HepG2 (cell line): Measurements from ENCODE around the gene ZMIZ1. TPM values are rescaled to one million over a fixed set of nuclear protein-coding genes. Genes with fewer than 3 reads are reported as not detected.

ENCODE experiments used
- ATAC-seq: fragments of 200-7000 bp; cut with Tn5 transposase; 3 replicates; pipeline ENCODE4 v1.9.1; 2020; ENCODE audit warnings: mild to moderate bottlenecking, moderate library complexity
- BruUV-seq: library from RNA; stranded (reverse); fragments of 400-500 nt; replicated peaks from 2 replicates; lab custom pipeline; 2021; lab: Mats Ljungman, UMichigan
- CTCF ChIA-PET: fragments of 300-600 bp; formaldehyde crosslinking; extraction: SDS; loops from one replicate; lab custom pipeline; 2021; ENCODE audit warnings: low total read pairs, inconsistent platforms, low intra/inter-chr PET ratio; lab: Yijun Ruan, JAX
- POLR2A ChIA-PET: fragments of 350-600 bp; sonication (Branson Sonifier 250); formaldehyde crosslinking; loops from one replicate; lab custom pipeline; 2020; ENCODE audit warnings: antibody characterized with exemption, inconsistent platforms; lab: Yijun Ruan, JAX
- DNase-seq: peaks from one replicate; pipeline ENCODE4 v3.0.0-alpha.2; 2015; ENCODE audit warnings: low spot score
- FAIRE-seq: peaks from 3 replicates; lab custom pipeline; 2011; peaks lifted over from hg19 to GRCh38; lab: Jason Lieb, UNC
- H2AFZ ChIP-seq: one replicate; pipeline ENCODE4 v1.6.1; 2011; ENCODE audit warnings: low read length, inconsistent platforms
- H3K27ac ChIP-seq: fragments of 300-600 bp; 3 replicates; pipeline ENCODE4 v1.8.0; 2011; ENCODE audit warnings: mixed run types, mild to moderate bottlenecking, mixed read lengths, low read length, inconsistent platforms; ENCODE audit not compliant: insufficient read depth; ENCODE audit errors: extremely low read length
- H3K27me3 ChIP-seq, 2 experiments: fragments of 200-600 bp in 1 of 2; 2 replicates in 1 of 2; 3 replicates in 1 of 2; pipeline versions ENCODE4 v1.6.0 to v1.8.0; 2011; ENCODE audit warnings: low read length in 2 of 2, mild to moderate bottlenecking in 2 of 2, moderate library complexity in 2 of 2, inconsistent platforms in 1 of 2; ENCODE audit not compliant: insufficient read depth in 2 of 2, control insufficient read depth in 1 of 2
- H3K36me3 ChIP-seq, 2 experiments: fragments of 200-600 bp in 1 of 2; replicated peaks in 1 of 2; 2 replicates in 1 of 2; 3 replicates in 1 of 2; pipeline versions ENCODE4 v1.5.1 to v1.8.0; 2011; ENCODE audit warnings: low read length in 2 of 2, inconsistent platforms in 1 of 2; ENCODE audit not compliant: insufficient read depth in 2 of 2, control insufficient read depth in 1 of 2
- H3K4me1 ChIP-seq: 2 replicates; pipeline ENCODE4 v1.5.1; 2012; ENCODE audit warnings: low read length, inconsistent platforms; ENCODE audit not compliant: insufficient read depth
- H3K4me2 ChIP-seq: 2 replicates; pipeline ENCODE4 v1.6.0; 2011; ENCODE audit warnings: low read depth, low read length, inconsistent platforms
- H3K4me3 ChIP-seq, 3 experiments: fragments of 200-600 bp in 1 of 3; sonication (generic), shearing (Covaris generic) in 1 of 3; replicated peaks in 1 of 3; 2 replicates each; pipeline ENCODE4 v1.5.1; 2011 to 2016; ENCODE audit warnings: low read length in 3 of 3, inconsistent platforms in 2 of 3, low read depth in 2 of 3, mild to moderate bottlenecking in 2 of 3, control low read depth in 1 of 3, mixed read lengths in 1 of 3; ENCODE audit not compliant: insufficient read depth in 1 of 3
- H3K79me2 ChIP-seq: one replicate; pipeline ENCODE4 v1.6.1; 2011; ENCODE audit warnings: low read length, inconsistent platforms; ENCODE audit not compliant: insufficient read depth
- H3K9ac ChIP-seq: 2 replicates; pipeline ENCODE4 v1.6.0; 2011; ENCODE audit warnings: mild to moderate bottlenecking, low read depth, low read length, inconsistent platforms; ENCODE audit not compliant: insufficient read depth
- H3K9me3 ChIP-seq: 2 replicates; pipeline ENCODE4 v1.5.1; 2012; ENCODE audit warnings: mild to moderate bottlenecking, low read length
- H4K20me1 ChIP-seq: 2 replicates; pipeline ENCODE4 v1.6.0; 2011; ENCODE audit warnings: inconsistent platforms, mild to moderate bottlenecking, low read length, moderate library complexity; ENCODE audit not compliant: insufficient read depth
- AGO1 ChIP-seq: fragments of 200-400 bp; formaldehyde crosslinking; IDR thresholded peaks from 2 replicates; pipeline ENCODE4 v1.6.1; 2017; ENCODE audit warnings: mild to moderate bottlenecking, low read depth, low read length, moderate library complexity; ENCODE audit not compliant: poor library complexity, severe bottlenecking
- WGBS: methylation state at CpG from one replicate; pipeline ENCODE4 v1.1.6; 2017; ENCODE audit warnings: low lambda C conversion rate; 5-methylcytosine and 5-hydroxymethylcytosine counted together
- in situ Hi-C: cut with HindIII; loops from 2 replicates; pipeline ENCODE4 v1.10.0; 2017; ENCODE audit warnings: low pct_unique_long_range_greater_than_20kb; ENCODE audit not compliant: extremely low pct_ligation_motif_present
- intact Hi-C: fragments of 100-400 bp; cut with micrococcal nuclease; formaldehyde crosslinking; loops from one replicate; pipeline ENCODE4 v1.10.0; 2022; ENCODE audit not compliant: unreplicated experiment
- polyA plus RNA-seq, 8 experiments: library from polyadenylated mRNA; depleted of rRNA in 3 of 8; stranded (reverse) in 7 of 8; unstranded in 1 of 8; fragments of >200 nt; fragmentation: Illumina TruSeq in 4 of 8; extraction: Trizol in 4 of 8; gene quantifications; 2 replicates each; pipeline versions ENCODE4 v1.2.1 to v1.2.3, GENCODE V29; 2011 to 2016; ENCODE audit warnings: low read depth in 4 of 8, missing spikeins in 1 of 8, mixed read lengths in 1 of 8; ENCODE audit not compliant: insufficient read depth in 1 of 8
- total RNA-seq, 5 experiments: library from RNA; depleted of rRNA; stranded (reverse); fragments of >200 nt; fragmentation: Illumina TruSeq; extraction: Trizol; gene quantifications; 2 replicates each; pipeline ENCODE4 v1.2.3, GENCODE V29; 2016; ENCODE audit warnings: low read depth in 1 of 5
- TF ChIP-seq, protein P1 (sequence below): sonication (generic); formaldehyde crosslinking; IDR thresholded peaks from 2 replicates; pipeline ENCODE4 v1.5.1; 2020; ENCODE audit warnings: mild to moderate bottlenecking, missing genetic modification reagents, moderate library complexity

The ZMIZ1 gene
- total and polyA plus RNA-seq, 2 of the 13 experiments (the other 11 are each of a cell fraction or from before 2014, with no cell fraction given): 5.3 to 10.2 TPM

DNA sequence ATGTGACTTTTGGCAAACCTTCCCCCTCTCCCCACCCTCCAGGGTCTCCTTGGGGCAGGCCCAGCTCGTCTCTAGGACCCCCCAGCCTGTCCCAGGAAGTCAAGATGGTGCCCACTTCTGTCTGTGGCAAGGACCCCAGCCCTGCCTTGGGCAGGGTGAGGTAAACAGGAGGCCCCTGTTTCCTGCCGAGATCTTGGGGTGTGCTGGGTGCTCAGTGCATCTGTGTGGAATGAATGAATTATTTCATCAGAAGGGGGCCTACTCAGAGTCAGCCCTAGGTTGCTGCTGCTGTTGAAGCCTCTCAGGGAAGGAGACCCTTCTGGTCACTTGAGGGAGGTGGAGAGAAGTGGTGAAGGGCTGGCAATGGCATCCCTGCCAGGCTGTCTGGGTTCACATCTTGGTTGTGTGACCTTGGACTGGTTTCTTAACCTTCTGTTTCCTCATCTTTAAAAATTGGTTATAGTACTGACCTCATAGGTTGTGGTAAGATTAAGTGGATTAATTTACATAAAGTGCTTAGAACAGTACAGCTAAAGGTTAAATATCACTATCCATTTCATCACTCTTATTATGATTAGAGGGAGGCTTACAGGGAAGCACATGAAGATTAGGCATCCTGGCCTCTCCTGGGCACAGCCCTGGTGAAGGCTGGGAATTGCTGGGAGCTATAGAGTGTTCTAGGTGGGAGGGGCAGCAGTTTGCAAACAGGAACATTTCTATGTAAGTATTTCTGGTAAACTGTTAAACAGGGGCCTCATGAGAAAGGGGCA is 67.7 kb downstream of the ZMIZ1 start:
- Histone ChIP-seq H3K27ac (no peak overlapping the region), H3K9me3 (no peaks in the 10 kb centered on the region), H3K4me2 (no peak overlapping the region), H3K4me3 (no peak overlapping the region), H3K4me1 (peaks cover 41% of the 10 kb centered on the region), H3K36me3 (peaks cover 37 to 87% of the 10 kb centered on the region in 2 experiments), H3K27me3 (no peaks in the 10 kb centered on the region), H3K9ac (no peak overlapping the region), H4K20me1 (peaks cover 22% of the 10 kb centered on the region), H3K79me2 (peaks cover 28% of the 10 kb centered on the region), H2AFZ (no peak overlapping the region)
- intact Hi-C loops: no loop called here
- DNase-seq (no peak), FAIRE-seq (no peak), ATAC-seq (no peak)
- ChIA-PET CTCF (no interaction called here), POLR2A (no interaction called here)
- WGBS: 100% methylated on average over 1 of the region's 2 CpGs
- in situ Hi-C loops: no loop called here
- BruUV-seq: no TSS peak
- TF ChIP-seq AGO1: no peak
- TF ChIP-seq, protein P1, sequence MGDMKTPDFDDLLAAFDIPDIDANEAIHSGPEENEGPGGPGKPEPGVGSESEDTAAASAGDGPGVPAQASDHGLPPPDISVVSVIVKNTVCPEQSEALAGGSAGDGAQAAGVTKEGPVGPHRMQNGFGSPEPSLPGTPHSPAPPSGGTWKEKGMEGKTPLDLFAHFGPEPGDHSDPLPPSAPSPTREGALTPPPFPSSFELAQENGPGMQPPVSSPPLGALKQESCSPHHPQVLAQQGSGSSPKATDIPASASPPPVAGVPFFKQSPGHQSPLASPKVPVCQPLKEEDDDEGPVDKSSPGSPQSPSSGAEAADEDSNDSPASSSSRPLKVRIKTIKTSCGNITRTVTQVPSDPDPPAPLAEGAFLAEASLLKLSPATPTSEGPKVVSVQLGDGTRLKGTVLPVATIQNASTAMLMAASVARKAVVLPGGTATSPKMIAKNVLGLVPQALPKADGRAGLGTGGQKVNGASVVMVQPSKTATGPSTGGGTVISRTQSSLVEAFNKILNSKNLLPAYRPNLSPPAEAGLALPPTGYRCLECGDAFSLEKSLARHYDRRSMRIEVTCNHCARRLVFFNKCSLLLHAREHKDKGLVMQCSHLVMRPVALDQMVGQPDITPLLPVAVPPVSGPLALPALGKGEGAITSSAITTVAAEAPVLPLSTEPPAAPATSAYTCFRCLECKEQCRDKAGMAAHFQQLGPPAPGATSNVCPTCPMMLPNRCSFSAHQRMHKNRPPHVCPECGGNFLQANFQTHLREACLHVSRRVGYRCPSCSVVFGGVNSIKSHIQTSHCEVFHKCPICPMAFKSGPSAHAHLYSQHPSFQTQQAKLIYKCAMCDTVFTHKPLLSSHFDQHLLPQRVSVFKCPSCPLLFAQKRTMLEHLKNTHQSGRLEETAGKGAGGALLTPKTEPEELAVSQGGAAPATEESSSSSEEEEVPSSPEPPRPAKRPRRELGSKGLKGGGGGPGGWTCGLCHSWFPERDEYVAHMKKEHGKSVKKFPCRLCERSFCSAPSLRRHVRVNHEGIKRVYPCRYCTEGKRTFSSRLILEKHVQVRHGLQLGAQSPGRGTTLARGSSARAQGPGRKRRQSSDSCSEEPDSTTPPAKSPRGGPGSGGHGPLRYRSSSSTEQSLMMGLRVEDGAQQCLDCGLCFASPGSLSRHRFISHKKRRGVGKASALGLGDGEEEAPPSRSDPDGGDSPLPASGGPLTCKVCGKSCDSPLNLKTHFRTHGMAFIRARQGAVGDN (CRISPR knock-in tag): 0 out of 2 replicates have a peak, but pooled peaks have one; percentile 4
